GM12878 (cell line): ENCODE data around the gene TAF4. TPM values are rescaled to one million over a fixed set of nuclear protein-coding genes. Genes with fewer than 3 reads are reported as not detected.

Experiments
- ATAC-seq: fragments of 200-7000 bp; cut with Tn5 transposase; 3 replicates; pipeline ENCODE4 v1.9.1; 2020; ENCODE audit warnings: mild to moderate bottlenecking, moderate library complexity
- BruUV-seq: library from RNA; stranded (reverse); fragments of 400-500 nt; replicated peaks from 2 replicates; lab custom pipeline; 2021; lab: Mats Ljungman, UMichigan
- CTCF ChIA-PET: fragments of 300-600 bp; sonication (Branson Sonifier 250); formaldehyde crosslinking; extraction: SDS; loops from one replicate; lab custom pipeline; 2021; ENCODE audit warnings: inconsistent platforms; lab: Yijun Ruan, JAX
- POLR2A ChIA-PET: fragments of 350-600 bp; formaldehyde crosslinking; extraction: SDS; loops from one replicate; lab custom pipeline; 2021; ENCODE audit warnings: inconsistent platforms; lab: Charles Lee
- RAD21 ChIA-PET: fragments of 300-600 bp; sonication (Branson Sonifier 250); formaldehyde crosslinking; loops from one replicate; lab custom pipeline; 2023; ENCODE audit warnings: antibody characterized with exemption; ENCODE audit not compliant: unreplicated experiment; lab: Charles Lee
- SMC1A ChIA-PET: fragments of 300-600 bp; sonication (Branson Sonifier 250); formaldehyde crosslinking; loops from one replicate; lab custom pipeline; 2023; ENCODE audit not compliant: unreplicated experiment, uncharacterized antibody; lab: Charles Lee
- DNase-seq: peaks from one replicate; pipeline ENCODE4 v3.0.0-alpha.2; 2011; ENCODE audit warnings: low read depth, low spot score
- FAIRE-seq: peaks from 3 replicates; lab custom pipeline; 2011; peaks lifted over from hg19 to GRCh38; lab: Jason Lieb, UNC
- H2AFZ ChIP-seq: 2 replicates; pipeline ENCODE4 v1.6.0; 2011; ENCODE audit warnings: low read depth, low read length, control low read depth; ENCODE audit not compliant: control insufficient read depth
- H3K27ac ChIP-seq: 2 replicates; pipeline ENCODE4 v1.5.1; 2011; ENCODE audit warnings: control low read depth; ENCODE audit not compliant: control insufficient read depth, insufficient read depth
- H3K27me3 ChIP-seq, 2 experiments: replicated peaks in 1 of 2; 2 replicates each; pipeline versions ENCODE4 v1.6.0 to v1.6.1; 2011; ENCODE audit warnings: low read length in 1 of 2; ENCODE audit not compliant: control insufficient read depth in 2 of 2, insufficient read depth in 2 of 2
- H3K36me3 ChIP-seq, 2 experiments: 2 replicates each; pipeline ENCODE4 v1.5.1; 2011; ENCODE audit warnings: low read length in 1 of 2; ENCODE audit not compliant: control insufficient read depth in 2 of 2, insufficient read depth in 2 of 2
- H3K4me1 ChIP-seq: 2 replicates; pipeline ENCODE4 v1.6.1; 2011; ENCODE audit warnings: mild to moderate bottlenecking, low read length, moderate library complexity, mixed read lengths; ENCODE audit not compliant: control insufficient read depth, insufficient read depth
- H3K4me2 ChIP-seq: 2 replicates; pipeline ENCODE4 v1.6.0; 2011; ENCODE audit warnings: control low read depth; ENCODE audit not compliant: control insufficient read depth, insufficient read depth
- H3K4me3 ChIP-seq: fragments of 200-600 bp; sonication (generic); 2 replicates; pipeline ENCODE4 v1.5.1; 2016
- H3K79me2 ChIP-seq: 2 replicates; pipeline ENCODE4 v1.6.0; 2011; ENCODE audit warnings: low read length; ENCODE audit not compliant: control insufficient read depth, insufficient read depth
- H3K9ac ChIP-seq: 2 replicates; pipeline ENCODE4 v1.8.0; 2011; ENCODE audit warnings: low read length, control low read depth, mixed read lengths; ENCODE audit not compliant: control insufficient read depth, insufficient read depth
- H3K9me3 ChIP-seq: replicated peaks from 3 replicates; pipeline ENCODE4 v1.5.1; 2011; ENCODE audit warnings: mild to moderate bottlenecking, low read length; ENCODE audit not compliant: control insufficient read depth, insufficient read depth
- H4K20me1 ChIP-seq: 2 replicates; pipeline ENCODE4 v1.6.0; 2011; ENCODE audit not compliant: control insufficient read depth, insufficient read depth
- ASH2L ChIP-seq: fragments of 300-600, 200-600 bp; sonication (generic); IDR thresholded peaks from 2 replicates; pipeline ENCODE4 v1.6.1; 2017; ENCODE audit warnings: low read depth, mild to moderate bottlenecking, borderline replicate concordance
- ATF7 ChIP-seq: fragments of 450-650 bp; IDR thresholded peaks from 2 replicates; pipeline ENCODE4 v1.6.1; 2016; ENCODE audit warnings: low read depth, mild to moderate bottlenecking
- CHD1 ChIP-seq: IDR thresholded peaks from 2 replicates; pipeline ENCODE4 v1.6.1; 2012; ENCODE audit warnings: low read depth, low read length, improper control_type of control experiment
- HDAC2 ChIP-seq: fragments of 200-600 bp; sonication (generic); IDR thresholded peaks from 2 replicates; pipeline ENCODE4 v1.6.1; 2017
- MEF2B ChIP-seq: fragments of 450-650 bp; IDR thresholded peaks from 2 replicates; pipeline ENCODE4 v1.6.1; 2018; ENCODE audit warnings: mild to moderate bottlenecking, moderate library complexity; ENCODE audit not compliant: partially characterized antibody, poor library complexity, severe bottlenecking
- NR2C1 ChIP-seq: fragments of 450-650 bp; IDR thresholded peaks from 2 replicates; pipeline ENCODE4 v1.6.1; 2017; ENCODE audit warnings: antibody characterized with exemption, mild to moderate bottlenecking, moderate library complexity
- PAX5 ChIP-seq: IDR thresholded peaks from 2 replicates; pipeline ENCODE4 v1.6.1; 2011; ENCODE audit warnings: low read depth, low read length, borderline replicate concordance
- PML ChIP-seq: IDR thresholded peaks from 2 replicates; pipeline ENCODE4 v1.6.1; 2012; ENCODE audit warnings: low read length, inconsistent platforms
- POU2F2 ChIP-seq: IDR thresholded peaks from 3 replicates; pipeline ENCODE4 v1.6.1; 2011; ENCODE audit warnings: low read depth, mild to moderate bottlenecking, low read length, borderline replicate concordance
- RAD21 ChIP-seq: IDR thresholded peaks from 2 replicates; pipeline ENCODE4 v1.6.1; 2011; ENCODE audit warnings: mild to moderate bottlenecking, low read depth, low read length, moderate library complexity; ENCODE audit not compliant: insufficient read depth
- RBBP5 ChIP-seq: fragments of 200-600 bp; sonication (generic); conservative IDR thresholded peaks from 2 replicates; pipeline ENCODE4 v1.6.1; 2016
- SMARCA5 ChIP-seq: fragments of 450-650 bp; IDR thresholded peaks from 2 replicates; pipeline ENCODE4 v1.6.1; 2017; ENCODE audit warnings: mild to moderate bottlenecking
- ZBTB40 ChIP-seq: fragments of 450-650 bp; IDR thresholded peaks from 2 replicates; pipeline ENCODE4 v1.6.1; 2016; ENCODE audit warnings: mild to moderate bottlenecking, moderate library complexity, borderline replicate concordance
- ZSCAN29 ChIP-seq: fragments of 450-650 bp; IDR thresholded peaks from 2 replicates; pipeline ENCODE4 v1.6.1; 2017; ENCODE audit warnings: mild to moderate bottlenecking, moderate library complexity
- WGBS: methylation state at CpG from one replicate; pipeline ENCODE4 v1.1.6; 2016; ENCODE audit warnings: low lambda C conversion rate; ENCODE audit not compliant: insufficient replicate concordance, insufficient coverage; ENCODE audit errors: missing lambda C conversion rate; 5-methylcytosine and 5-hydroxymethylcytosine counted together
- in situ Hi-C: fragments of 300-500 bp; cut with MboI; formaldehyde crosslinking; loops from 9 replicates; pipeline ENCODE4 v1.14.3; 2018; ENCODE audit warnings: mixed read lengths
- intact Hi-C: fragments of 100-400 bp; cut with micrococcal nuclease; formaldehyde crosslinking; loops from one replicate; pipeline ENCODE4 v1.14.2; 2022; ENCODE audit not compliant: unreplicated experiment
- polyA plus RNA-seq, 11 experiments: library from polyadenylated mRNA; depleted of rRNA in 4 of 11; unstranded in 6 of 11; stranded (reverse) in 5 of 11; fragments of >200 nt; fragmentation: Nextera tagmentation in 4 of 11; fragmentation: Illumina TruSeq in 1 of 11; extraction: Ambion mirVana in 4 of 11; extraction: Trizol in 1 of 11; gene quantifications; 1 replicate in 1 of 11; 2 replicates in 10 of 11; pipeline versions ENCODE4 v1.2.1 to v1.2.3, GENCODE V29; 2011 to 2016; ENCODE audit warnings: inconsistent platforms in 2 of 11, missing spikeins in 2 of 11, low read depth in 1 of 11
- total RNA-seq, 4 experiments: library from RNA; depleted of rRNA in 3 of 4; stranded (reverse); fragments of >200 nt in 3 of 4; fragmentation: Illumina TruSeq in 1 of 4; extraction: Trizol in 1 of 4; gene quantifications; 2 replicates each; pipeline versions ENCODE4 v1.2.1 to v1.2.3, GENCODE V29; 2013 to 2021
- TF ChIP-seq, protein P1 (sequence below): fragments of 450-650 bp; IDR thresholded peaks from 2 replicates; pipeline ENCODE4 v1.6.1; 2016; ENCODE audit warnings: mild to moderate bottlenecking
- TF ChIP-seq, protein P2 (sequence below): fragments of 450-650 bp; IDR thresholded peaks from 2 replicates; pipeline ENCODE4 v1.6.1; 2018; ENCODE audit warnings: mild to moderate bottlenecking, low read depth, moderate library complexity; ENCODE audit not compliant: partially characterized antibody

TAF4 gene
- total and polyA plus RNA-seq, 10 of the 15 experiments (the other 5 are each of a cell fraction or from before 2014, with no cell fraction given), result 0.39 to 16.9 (median 3.4) TPM

DNA sequence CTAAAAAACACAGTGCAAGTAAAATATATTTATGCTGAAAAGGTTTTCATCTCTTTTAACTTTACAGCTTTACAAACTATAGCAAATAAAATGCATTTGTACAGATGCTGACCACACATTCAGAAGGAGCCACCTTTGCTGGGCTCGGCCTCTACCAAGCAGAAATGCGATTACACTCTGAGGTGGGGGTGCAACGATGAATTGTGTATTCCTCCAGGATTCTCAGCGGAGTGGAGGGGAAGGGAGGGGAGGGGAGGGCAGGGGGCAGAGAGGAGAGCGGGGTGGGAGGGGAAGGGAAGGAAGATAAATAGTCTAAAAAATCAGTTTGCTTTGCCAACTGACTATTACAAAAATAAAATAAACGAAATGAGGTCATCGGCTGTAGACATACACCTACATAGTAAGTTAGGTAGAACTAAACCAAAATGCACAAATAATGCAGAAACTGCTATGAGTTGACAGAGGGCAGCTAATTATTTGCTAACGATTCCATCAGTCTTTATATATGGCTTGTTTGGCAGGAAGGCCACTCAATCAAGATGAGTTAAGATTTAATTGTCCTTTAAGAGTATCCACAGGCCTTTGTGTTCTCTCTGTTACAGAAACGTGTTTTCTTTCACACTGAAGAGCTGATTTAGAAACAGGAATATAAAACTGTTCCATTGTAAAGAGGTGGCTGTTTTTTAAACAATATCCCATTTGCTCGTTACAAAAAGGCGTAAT, 90.1 kb downstream of the TAF4 start:
- Histone ChIP-seq H3K27me3 (no peaks in the 10 kb centered on the region), H3K79me2 (no peaks in the 10 kb centered on the region), H4K20me1 (no peaks in the 10 kb centered on the region), H3K9me3 (no peaks in the 10 kb centered on the region), H3K4me1 (no peaks in the 10 kb centered on the region), H3K4me3 (no peak overlapping the region), H3K36me3 (peaks cover 8 to 14% of the 10 kb centered on the region in 2 experiments), H2AFZ (no peak overlapping the region), H3K27ac (no peak overlapping the region), H3K9ac (no peak overlapping the region), H3K4me2 (no peak overlapping the region)
- no peak for TF ChIP-seq POU2F2
- no peak for TF ChIP-seq MEF2B
- TF ChIP-seq HDAC2, result no peak
- no peak for TF ChIP-seq ZBTB40
- no peak for TF ChIP-seq PML
- TF ChIP-seq ATF7, result no peak
- no peak for TF ChIP-seq NR2C1
- TF ChIP-seq PAX5, result no peak
- TF ChIP-seq RAD21, result no peak
- TF ChIP-seq ZSCAN29, result no peak
- no peak for TF ChIP-seq RBBP5
- TF ChIP-seq, protein P1, sequence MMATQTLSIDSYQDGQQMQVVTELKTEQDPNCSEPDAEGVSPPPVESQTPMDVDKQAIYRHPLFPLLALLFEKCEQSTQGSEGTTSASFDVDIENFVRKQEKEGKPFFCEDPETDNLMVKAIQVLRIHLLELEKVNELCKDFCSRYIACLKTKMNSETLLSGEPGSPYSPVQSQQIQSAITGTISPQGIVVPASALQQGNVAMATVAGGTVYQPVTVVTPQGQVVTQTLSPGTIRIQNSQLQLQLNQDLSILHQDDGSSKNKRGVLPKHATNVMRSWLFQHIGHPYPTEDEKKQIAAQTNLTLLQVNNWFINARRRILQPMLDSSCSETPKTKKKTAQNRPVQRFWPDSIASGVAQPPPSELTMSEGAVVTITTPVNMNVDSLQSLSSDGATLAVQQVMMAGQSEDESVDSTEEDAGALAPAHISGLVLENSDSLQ, result no peak
- TF ChIP-seq, protein P2, sequence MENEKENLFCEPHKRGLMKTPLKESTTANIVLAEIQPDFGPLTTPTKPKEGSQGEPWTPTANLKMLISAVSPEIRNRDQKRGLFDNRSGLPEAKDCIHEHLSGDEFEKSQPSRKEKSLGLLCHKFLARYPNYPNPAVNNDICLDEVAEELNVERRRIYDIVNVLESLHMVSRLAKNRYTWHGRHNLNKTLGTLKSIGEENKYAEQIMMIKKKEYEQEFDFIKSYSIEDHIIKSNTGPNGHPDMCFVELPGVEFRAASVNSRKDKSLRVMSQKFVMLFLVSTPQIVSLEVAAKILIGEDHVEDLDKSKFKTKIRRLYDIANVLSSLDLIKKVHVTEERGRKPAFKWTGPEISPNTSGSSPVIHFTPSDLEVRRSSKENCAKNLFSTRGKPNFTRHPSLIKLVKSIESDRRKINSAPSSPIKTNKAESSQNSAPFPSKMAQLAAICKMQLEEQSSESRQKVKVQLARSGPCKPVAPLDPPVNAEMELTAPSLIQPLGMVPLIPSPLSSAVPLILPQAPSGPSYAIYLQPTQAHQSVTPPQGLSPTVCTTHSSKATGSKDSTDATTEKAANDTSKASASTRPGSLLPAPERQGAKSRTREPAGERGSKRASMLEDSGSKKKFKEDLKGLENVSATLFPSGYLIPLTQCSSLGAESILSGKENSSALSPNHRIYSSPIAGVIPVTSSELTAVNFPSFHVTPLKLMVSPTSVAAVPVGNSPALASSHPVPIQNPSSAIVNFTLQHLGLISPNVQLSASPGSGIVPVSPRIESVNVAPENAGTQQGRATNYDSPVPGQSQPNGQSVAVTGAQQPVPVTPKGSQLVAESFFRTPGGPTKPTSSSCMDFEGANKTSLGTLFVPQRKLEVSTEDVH, result no peak
- TF ChIP-seq ASH2L, result no peak
- no peak for TF ChIP-seq CHD1
- TF ChIP-seq SMARCA5, result no peak
- over 99% methylated on average over 9 of the region's 11 CpGs for WGBS
- SMC1A ChIA-PET, result no interaction called here
- no peak for DNase-seq
- POLR2A ChIA-PET, result no interaction called here
- RAD21 ChIA-PET, result no interaction called here
- in situ Hi-C loops (no loop called here), intact Hi-C loops (no loop called here)
- ATAC-seq, result no peak
- BruUV-seq, result no TSS peak
- FAIRE-seq, result no peak
- CTCF ChIA-PET, result no interaction called here
